ENCODE measurements around the gene ZBTB49. TPM values are rescaled to one million over a fixed set of nuclear protein-coding genes. Genes with fewer than 3 reads are reported as not detected.
"Not testable (repeated sequence)": the region's sequence is repeated elsewhere in the genome, so short reads cannot be mapped to it uniquely, and the experiment has no call there.

The ZBTB49 gene
- total RNA-seq, 1 donor from 2014 or later: 4.8 TPM

- Mint-ChIP-seq H3K4me3 (ENCODE audit: unreplicated experiment) (peak overlapping the region; percentile 98), H3K27me3 (ENCODE audit: unreplicated experiment) (peaks cover 4% of the 10 kb centered on the region), H3K9me3 (ENCODE audit: unreplicated experiment) (peaks cover 5% of the 10 kb centered on the region), H3K36me3 (ENCODE audit: unreplicated experiment) (peaks cover 6% of the 10 kb centered on the region), H3K27ac (ENCODE audit: unreplicated experiment) (peak overlapping the region; percentile 98), H3K4me1 (ENCODE audit: low read depth, unreplicated experiment) (peaks cover 13% of the 10 kb centered on the region)
- TF ChIP-seq CTCF (IDR thresholded peaks at IDR 0.05; ENCODE audit: partially characterized antibody, unreplicated experiment): no peak
- no peak for DNase-seq
These were observed 41.2 kb upstream of the ZBTB49 start for GRCh38 chr4:4248885-4249203.

- DNase-seq; H3K27me3 Mint-ChIP-seq (ENCODE audit: unreplicated experiment); H3K36me3 Mint-ChIP-seq (ENCODE audit: unreplicated experiment); H3K9me3 Mint-ChIP-seq (ENCODE audit: unreplicated experiment): not testable (repeated sequence)
- H3K4me3 Mint-ChIP-seq (ENCODE audit: unreplicated experiment): peak overlapping the region; percentile 98
- peak overlapping the region; percentile 98 for H3K27ac Mint-ChIP-seq (ENCODE audit: unreplicated experiment)
- peaks cover 13% of the 10 kb centered on the region for H3K4me1 Mint-ChIP-seq (ENCODE audit: low read depth, unreplicated experiment)
These were observed 40.7 kb upstream of the ZBTB49 start for GRCh38 chr4:4249342-4249741.

GRCh38 chr4:4249866-4250265 is 40.2 kb upstream of the ZBTB49 start:
- DNase-seq: no peak
- peak overlapping the region; percentile 55 for H3K4me3 Mint-ChIP-seq (ENCODE audit: unreplicated experiment)
- no peak overlapping the region for H3K27ac Mint-ChIP-seq (ENCODE audit: unreplicated experiment)
- TF ChIP-seq CTCF (IDR thresholded peaks at IDR 0.05; ENCODE audit: partially characterized antibody, unreplicated experiment): no peak
- peaks cover 4% of the 10 kb centered on the region for H3K27me3 Mint-ChIP-seq (ENCODE audit: unreplicated experiment)
- H3K4me1 Mint-ChIP-seq (ENCODE audit: low read depth, unreplicated experiment): peaks cover 13% of the 10 kb centered on the region
- H3K36me3 Mint-ChIP-seq (ENCODE audit: unreplicated experiment): peaks cover 6% of the 10 kb centered on the region
- H3K9me3 Mint-ChIP-seq (ENCODE audit: unreplicated experiment): peaks cover 5% of the 10 kb centered on the region

GRCh38 chr4:4254199-4254598 is 35.9 kb upstream of the ZBTB49 start:
- H3K4me3 Mint-ChIP-seq (ENCODE audit: unreplicated experiment): no peak overlapping the region
- H3K36me3 Mint-ChIP-seq (ENCODE audit: unreplicated experiment): no peaks in the 10 kb centered on the region
- TF ChIP-seq CTCF (IDR thresholded peaks at IDR 0.05; ENCODE audit: partially characterized antibody, unreplicated experiment): no peak
- H3K9me3 Mint-ChIP-seq (ENCODE audit: unreplicated experiment): peaks cover 1% of the 10 kb centered on the region
- no peak for DNase-seq
- H3K27me3 Mint-ChIP-seq (ENCODE audit: unreplicated experiment): no peaks in the 10 kb centered on the region
- H3K4me1 Mint-ChIP-seq (ENCODE audit: low read depth, unreplicated experiment): no peaks in the 10 kb centered on the region
- H3K27ac Mint-ChIP-seq (ENCODE audit: unreplicated experiment): no peak overlapping the region

GRCh38 chr4:4254666-4255065 is 35.4 kb upstream of the ZBTB49 start:
- peaks cover 1% of the 10 kb centered on the region for H3K9me3 Mint-ChIP-seq (ENCODE audit: unreplicated experiment)
- H3K36me3 Mint-ChIP-seq (ENCODE audit: unreplicated experiment): no peaks in the 10 kb centered on the region
- no peaks in the 10 kb centered on the region for H3K4me1 Mint-ChIP-seq (ENCODE audit: low read depth, unreplicated experiment)
- H3K27me3 Mint-ChIP-seq (ENCODE audit: unreplicated experiment): no peaks in the 10 kb centered on the region
- no peak for DNase-seq
- H3K27ac Mint-ChIP-seq (ENCODE audit: unreplicated experiment): no peak overlapping the region
- no peak for TF ChIP-seq CTCF (IDR thresholded peaks at IDR 0.05; ENCODE audit: partially characterized antibody, unreplicated experiment)
- no peak overlapping the region for H3K4me3 Mint-ChIP-seq (ENCODE audit: unreplicated experiment)

- Mint-ChIP-seq H3K4me3 (ENCODE audit: unreplicated experiment) (no peak overlapping the region), H3K27me3 (ENCODE audit: unreplicated experiment) (no peaks in the 10 kb centered on the region), H3K9me3 (ENCODE audit: unreplicated experiment) (peaks cover 1% of the 10 kb centered on the region), H3K27ac (ENCODE audit: unreplicated experiment) (no peak overlapping the region), H3K4me1 (ENCODE audit: low read depth, unreplicated experiment) (no peaks in the 10 kb centered on the region), H3K36me3 (ENCODE audit: unreplicated experiment) (no peaks in the 10 kb centered on the region)
- DNase-seq: no peak
- TF ChIP-seq CTCF (IDR thresholded peaks at IDR 0.05; ENCODE audit: partially characterized antibody, unreplicated experiment): no peak
These were observed 33.3 kb upstream of the ZBTB49 start for GRCh38 chr4:4256799-4257198.

GRCh38 chr4:4257705-4258104 is 32.3 kb upstream of the ZBTB49 start:
- H3K27me3 Mint-ChIP-seq (ENCODE audit: unreplicated experiment); H3K36me3 Mint-ChIP-seq (ENCODE audit: unreplicated experiment); H3K27ac Mint-ChIP-seq (ENCODE audit: unreplicated experiment); H3K9me3 Mint-ChIP-seq (ENCODE audit: unreplicated experiment); H3K4me1 Mint-ChIP-seq (ENCODE audit: low read depth, unreplicated experiment); H3K4me3 Mint-ChIP-seq (ENCODE audit: unreplicated experiment); DNase-seq: not testable (repeated sequence)

Data from glutamatergic neuron (in vitro differentiated cells).